ENCODE results near the gene COX20.

The COX20 gene

GRCh38 chr1:244854166-244854565, 18.7 kb downstream of the COX20 start:
- FAIRE-seq = peak; percentile 37

- FAIRE-seq = no peak
These were observed 19.6 kb downstream of the COX20 start for GRCh38 chr1:244854865-244855578.

GRCh38 chr1:244857761-244858160, 22.3 kb downstream of the COX20 start:
- no peak for FAIRE-seq

- FAIRE-seq = no peak
These were observed 22.9 kb downstream of the COX20 start for GRCh38 chr1:244858357-244858756.

- FAIRE-seq = no peak
These were observed 24.6 kb downstream of the COX20 start for GRCh38 chr1:244860078-244860477.

- no peak for FAIRE-seq
These were observed 25.6 kb downstream of the COX20 start for GRCh38 chr1:244860914-244861610.

GRCh38 chr1:244861683-244862082, 26.2 kb downstream of the COX20 start:
- no peak for FAIRE-seq

- FAIRE-seq = no peak
These were observed 26.9 kb downstream of the COX20 start for GRCh38 chr1:244862354-244862698.

GRCh38 chr1:244862699-244863490, 27.4 kb downstream of the COX20 start:
- no peak for FAIRE-seq

- FAIRE-seq = no peak
These were observed 28.2 kb downstream of the COX20 start for GRCh38 chr1:244863491-244864252.

- FAIRE-seq = peak; percentile 92
These were observed 29.0 kb downstream of the COX20 start, which contains the start of gene HNRNPU for GRCh38 chr1:244864253-244865027. HNRNPU (minus strand) TSS chr1:244864543; CDS start chr1:244864307, 236 bp downstream.

- no peak for FAIRE-seq
These were observed 29.5 kb downstream of the COX20 start for GRCh38 chr1:244865028-244865371.

GRCh38 chr1:244865820-244866219, 30.4 kb downstream of the COX20 start:
- FAIRE-seq = no peak

GRCh38 chr1:244866355-244866754, 30.9 kb downstream of the COX20 start:
- FAIRE-seq = no peak

GRCh38 chr1:244868484-244869363, 33.3 kb downstream of the COX20 start:
- FAIRE-seq = no peak

- FAIRE-seq = no peak
These were observed 33.9 kb downstream of the COX20 start for GRCh38 chr1:244869364-244869827.

- FAIRE-seq = no peak
These were observed 34.5 kb downstream of the COX20 start for GRCh38 chr1:244869950-244870349.

GRCh38 chr1:244874974-244875579, 39.6 kb downstream of the COX20 start:
- FAIRE-seq = no peak

GRCh38 chr1:244876228-244876910, 40.9 kb downstream of the COX20 start:
- no peak for FAIRE-seq

GRCh38 chr1:244878681-244879080, 43.2 kb downstream of the COX20 start:
- FAIRE-seq = no peak

Data from G401.6 (cell line).